Endothelial cell of umbilical vein (primary cell): Measurements from ENCODE around the gene KCP. TPM values are rescaled to one million over a fixed set of nuclear protein-coding genes. Genes with fewer than 3 reads are reported as not detected.

Experiments
- BruUV-seq: library from RNA; stranded (reverse); fragments of 400-500 nt; replicated peaks from 2 replicates; lab custom pipeline; 2021; lab: Mats Ljungman, UMichigan
- CTCF ChIA-PET: fragments of 300-600, 350-600 bp; sonication (Branson Sonifier 250); formaldehyde crosslinking; loops from one replicate; lab custom pipeline; 2021; ENCODE audit warnings: antibody characterized with exemption, inconsistent platforms; lab: Charles Lee
- POLR2A ChIA-PET: fragments of 300-600, 350-600 bp; sonication (Branson Sonifier 250); formaldehyde crosslinking; loops from one replicate; lab custom pipeline; 2021; ENCODE audit warnings: antibody characterized with exemption, inconsistent platforms; lab: Charles Lee
- DNase-seq: peaks from one replicate; pipeline ENCODE4 v3.0.0-alpha.2; 2011; ENCODE audit warnings: low read depth, low spot score
- FAIRE-seq: peaks from 2 replicates; lab custom pipeline; 2011; peaks lifted over from hg19 to GRCh38; lab: Jason Lieb, UNC
- H2AFZ ChIP-seq: 2 replicates; pipeline ENCODE4 v1.6.0; 2012; ENCODE audit warnings: low read depth, low read length, control low read depth, inconsistent platforms
- H3K27ac ChIP-seq: 2 replicates; pipeline ENCODE4 v1.5.1; 2011; ENCODE audit warnings: low read depth, mild to moderate bottlenecking, control low read depth, low read length, moderate library complexity; ENCODE audit not compliant: insufficient read depth
- H3K27me3 ChIP-seq, 2 experiments: 2 replicates each; pipeline versions ENCODE4 v1.6.0 to v1.6.1; 2011; ENCODE audit warnings: low read length in 2 of 2, mixed read lengths in 1 of 2; ENCODE audit not compliant: control insufficient read depth in 2 of 2, insufficient read depth in 2 of 2
- H3K36me3 ChIP-seq, 2 experiments: 2 replicates in 1 of 2; 3 replicates in 1 of 2; pipeline ENCODE4 v1.5.1; 2011; ENCODE audit warnings: low read length in 2 of 2, mild to moderate bottlenecking in 1 of 2, moderate library complexity in 1 of 2; ENCODE audit not compliant: control insufficient read depth in 2 of 2, insufficient read depth in 2 of 2; ENCODE audit errors: extremely low read depth in 1 of 2
- H3K4me1 ChIP-seq: 3 replicates; pipeline ENCODE4 v1.5.1; 2011; ENCODE audit warnings: mild to moderate bottlenecking, low read length; ENCODE audit not compliant: control insufficient read depth, insufficient read depth; ENCODE audit errors: extremely low read depth
- H3K4me2 ChIP-seq: 2 replicates; pipeline ENCODE4 v1.6.1; 2011; ENCODE audit warnings: low read length, control low read depth, mixed read lengths; ENCODE audit not compliant: insufficient read depth
- H3K4me3 ChIP-seq, 3 experiments: fragments of 200-600 bp in 1 of 3; sonication (generic), shearing (Covaris generic) in 1 of 3; replicated peaks in 1 of 3; 2 replicates each; pipeline ENCODE4 v1.5.1; 2011 to 2016; ENCODE audit warnings: control low read depth in 3 of 3, low read length in 3 of 3, mild to moderate bottlenecking in 2 of 3, inconsistent platforms in 1 of 3, low read depth in 1 of 3, moderate library complexity in 1 of 3; ENCODE audit not compliant: insufficient read depth in 1 of 3
- H3K79me2 ChIP-seq: 2 replicates; pipeline ENCODE4 v1.6.0; 2012; ENCODE audit warnings: low read length, inconsistent platforms; ENCODE audit not compliant: control insufficient read depth, insufficient read depth
- H3K9ac ChIP-seq: replicated peaks from 2 replicates; pipeline ENCODE3; 2011; ENCODE audit warnings: low read length, control low read depth; ENCODE audit not compliant: insufficient read depth; ENCODE audit errors: extremely low read depth
- H3K9me1 ChIP-seq: replicated peaks from 3 replicates; pipeline ENCODE4 v1.6.0; 2011; ENCODE audit warnings: mild to moderate bottlenecking, low read length; ENCODE audit not compliant: control insufficient read depth, insufficient read depth; ENCODE audit errors: extremely low read depth
- H3K9me3 ChIP-seq: replicated peaks from 2 replicates; pipeline ENCODE4 v1.5.1; 2012; ENCODE audit warnings: low read length, inconsistent platforms; ENCODE audit not compliant: control insufficient read depth, insufficient read depth
- H4K20me1 ChIP-seq: replicated peaks from 2 replicates; pipeline ENCODE3; 2011; ENCODE audit warnings: mild to moderate bottlenecking, low read length; ENCODE audit not compliant: control insufficient read depth, insufficient read depth; ENCODE audit errors: extremely low read depth
- EZH2 ChIP-seq: IDR thresholded peaks from 2 replicates; pipeline ENCODE4 v1.6.1; 2012; ENCODE audit warnings: borderline replicate concordance, low read depth, mild to moderate bottlenecking, moderate library complexity, low read length, inconsistent platforms; ENCODE audit not compliant: severe bottlenecking
- MYC ChIP-seq: IDR thresholded peaks from one replicate; pipeline ENCODE4 v1.6.1; 2011; ENCODE audit warnings: mild to moderate bottlenecking, low read depth, low read length
- POLR2A ChIP-seq: IDR thresholded peaks from 2 replicates; pipeline ENCODE4 v1.6.1; 2012; ENCODE audit warnings: low read depth, mild to moderate bottlenecking, control low read depth, low read length
- dilution Hi-C: fragments of 300-500 bp; cut with MboI; formaldehyde crosslinking; loops from one replicate; pipeline ENCODE4 v1.15.0; 2019; ENCODE audit warnings: low sequenced_read_pairs; ENCODE audit not compliant: extremely low pct_ligation_motif_present
- intact Hi-C: fragments of 100-400 bp; cut with micrococcal nuclease; formaldehyde crosslinking; loops from one replicate; pipeline ENCODE4 v1.10.0; 2022
- polyA plus RNA-seq, 4 experiments: library from polyadenylated mRNA; depleted of rRNA in 3 of 4; stranded (reverse) in 3 of 4; unstranded in 1 of 4; fragments of >200 nt; gene quantifications; 2 replicates each; pipeline versions ENCODE4 v1.2.1 to v1.2.3, GENCODE V29; 2011 to 2012; ENCODE audit warnings: missing spikeins in 1 of 4
- total RNA-seq: library from RNA; stranded (reverse); gene quantifications from 2 replicates; pipeline ENCODE4 v1.2.3, GENCODE V29; 2021
- TF ChIP-seq, protein P1 (sequence below): IDR thresholded peaks from 2 replicates; pipeline ENCODE4 v1.6.1; 2011; ENCODE audit not compliant: insufficient read depth, insufficient read length
- TF ChIP-seq, protein P2 (sequence below), 2 donors: IDR thresholded peaks; 1 replicate in 1 of 2; 2 replicates in 1 of 2; pipeline ENCODE4 v1.5.1; 2011; ENCODE audit warnings: low read length in 2 of 2, mild to moderate bottlenecking in 2 of 2, moderate library complexity in 2 of 2, control low read depth in 1 of 2, inconsistent platforms in 1 of 2, low read depth in 1 of 2; ENCODE audit not compliant: insufficient read depth in 1 of 2; ENCODE audit errors: extremely low read depth in 1 of 2

KCP gene
- total and polyA plus RNA-seq, 2 donors (not counting 3 experiments of a cell fraction or from before 2014, with no cell fraction given), result not detected

DNA sequence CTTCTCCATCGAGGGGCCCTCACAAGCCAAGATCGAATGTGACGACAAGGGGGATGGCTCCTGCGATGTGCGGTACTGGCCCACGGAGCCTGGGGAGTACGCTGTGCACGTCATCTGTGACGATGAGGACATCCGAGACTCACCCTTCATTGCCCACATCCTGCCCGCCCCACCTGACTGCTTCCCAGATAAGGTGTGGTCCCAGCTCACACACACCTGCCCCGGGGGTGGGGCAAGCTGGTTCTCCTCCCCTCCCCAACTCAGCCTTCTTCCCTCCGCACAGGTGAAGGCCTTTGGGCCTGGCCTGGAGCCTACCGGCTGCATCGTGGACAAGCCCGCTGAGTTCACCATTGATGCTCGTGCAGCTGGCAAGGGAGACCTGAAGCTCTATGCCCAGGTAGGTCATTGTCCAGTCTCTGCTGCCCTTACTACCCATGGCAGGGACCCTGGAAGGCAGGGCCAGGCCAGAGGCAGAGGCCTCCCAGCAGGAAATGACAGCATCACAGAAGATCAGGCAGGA lies 69.3 kb downstream of the KCP start:
- Histone ChIP-seq H3K9me3 (no peaks in the 10 kb centered on the region), H3K9ac (no peak overlapping the region), H2AFZ (no peak overlapping the region), H3K27ac (no peak overlapping the region), H3K4me3 (no peak overlapping the region), H3K36me3 (peaks cover 9 to 80% of the 10 kb centered on the region in 2 experiments), H4K20me1 (no peaks in the 10 kb centered on the region), H3K9me1 (no peaks in the 10 kb centered on the region), H3K4me1 (no peaks in the 10 kb centered on the region), H3K27me3 (no peaks in the 10 kb centered on the region), H3K4me2 (no peak overlapping the region), H3K79me2 (no peaks in the 10 kb centered on the region)
- dilution Hi-C loops, result no loop called here
- ChIA-PET POLR2A (no interaction called here), CTCF (interaction anchor here (0.7 to 1.6 kb wide), 3 partner anchors 12 to 107 kb away, joined by 3 to 6 read pairs (median 3); no protein-coding TSS in a partner anchor)
- no peak for TF ChIP-seq POLR2A
- no peak for TF ChIP-seq MYC
- TF ChIP-seq EZH2, result no peak
- TF ChIP-seq, protein P1, sequence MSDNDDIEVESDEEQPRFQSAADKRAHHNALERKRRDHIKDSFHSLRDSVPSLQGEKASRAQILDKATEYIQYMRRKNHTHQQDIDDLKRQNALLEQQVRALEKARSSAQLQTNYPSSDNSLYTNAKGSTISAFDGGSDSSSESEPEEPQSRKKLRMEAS, result no peak
- TF ChIP-seq, protein P2, sequence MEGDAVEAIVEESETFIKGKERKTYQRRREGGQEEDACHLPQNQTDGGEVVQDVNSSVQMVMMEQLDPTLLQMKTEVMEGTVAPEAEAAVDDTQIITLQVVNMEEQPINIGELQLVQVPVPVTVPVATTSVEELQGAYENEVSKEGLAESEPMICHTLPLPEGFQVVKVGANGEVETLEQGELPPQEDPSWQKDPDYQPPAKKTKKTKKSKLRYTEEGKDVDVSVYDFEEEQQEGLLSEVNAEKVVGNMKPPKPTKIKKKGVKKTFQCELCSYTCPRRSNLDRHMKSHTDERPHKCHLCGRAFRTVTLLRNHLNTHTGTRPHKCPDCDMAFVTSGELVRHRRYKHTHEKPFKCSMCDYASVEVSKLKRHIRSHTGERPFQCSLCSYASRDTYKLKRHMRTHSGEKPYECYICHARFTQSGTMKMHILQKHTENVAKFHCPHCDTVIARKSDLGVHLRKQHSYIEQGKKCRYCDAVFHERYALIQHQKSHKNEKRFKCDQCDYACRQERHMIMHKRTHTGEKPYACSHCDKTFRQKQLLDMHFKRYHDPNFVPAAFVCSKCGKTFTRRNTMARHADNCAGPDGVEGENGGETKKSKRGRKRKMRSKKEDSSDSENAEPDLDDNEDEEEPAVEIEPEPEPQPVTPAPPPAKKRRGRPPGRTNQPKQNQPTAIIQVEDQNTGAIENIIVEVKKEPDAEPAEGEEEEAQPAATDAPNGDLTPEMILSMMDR (IDR thresholded peaks at IDR 0.05; ENCODE audit: extremely low read depth in 1 of 2, insufficient read depth in 1 of 2, low read depth in 1 of 2, low read length in 2 of 2), result no peak
- intact Hi-C loops, result no loop called here
- no TSS peak for BruUV-seq
- FAIRE-seq, result no peak
- DNase-seq, result no peak
